Measurements from ENCODE around the gene KIF11. TPM values are rescaled to one million over a fixed set of nuclear protein-coding genes. Genes with fewer than 3 reads are reported as not detected.

Gene KIF11
- total RNA-seq, 1 experiment from 2014 or later: 33.8 TPM

DNA sequence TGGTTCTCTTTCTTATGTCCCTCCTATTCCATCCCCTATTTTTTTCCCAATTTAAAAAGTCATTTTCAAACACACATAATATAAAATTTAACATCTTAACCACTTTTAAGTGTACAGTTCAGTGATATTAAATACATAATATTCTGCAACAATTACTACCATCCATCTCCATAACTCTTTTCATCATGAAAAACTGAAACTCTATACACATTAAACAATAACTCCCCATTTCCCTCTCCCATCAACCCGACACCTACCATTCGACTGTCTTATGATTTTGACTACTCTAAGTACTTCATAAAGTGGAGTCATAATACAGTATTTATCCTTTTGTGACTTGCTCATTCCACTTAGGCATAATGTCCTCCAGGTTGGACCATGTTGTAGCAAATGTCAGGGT lies 2.6 kb downstream of the KIF11 start:
- RAD21 ChIA-PET (ENCODE audit: low non-redundant PET in 1 of 2, low total read pairs in 2 of 2, uncharacterized antibody in 2 of 2, unreplicated experiment in 2 of 2): no interaction called here
- H4K20me1 ChIP-seq (ENCODE audit: insufficient read depth): no peaks in the 10 kb centered on the region
- H3K9me3 ChIP-seq (ENCODE audit: control insufficient read depth in 1 of 2, insufficient read depth in 1 of 2, low read depth in 1 of 2, low read length in 2 of 2): no peaks in the 10 kb centered on the region
- intact Hi-C loops (cut with micrococcal nuclease): loop anchor here (10.0 kb wide), 1 partner anchor 249 kb away; the partner anchor contains the start of gene EXOC6
- H3K36me3 ChIP-seq (ENCODE audit: control insufficient read depth in 1 of 2, insufficient read depth in 2 of 2, low read length in 2 of 2): no peaks in the 10 kb centered on the region
- no peak overlapping the region for H3K4me3 ChIP-seq (replicated peaks in 1 of 2; ENCODE audit: low read depth in 1 of 2, low read length in 2 of 2)
- ATAC-seq (no peak), DNase-seq (ENCODE audit: low read depth, low spot score) (no peak)
- no peak overlapping the region for H3K9ac ChIP-seq (ENCODE audit: low read length)
- H3K4me1 ChIP-seq (ENCODE audit: control insufficient read depth in 1 of 2, insufficient read depth in 2 of 2, low read length in 2 of 2): peaks cover 1 to 16% of the 10 kb centered on the region in 2 experiments; a peak in 3 of 4 replicates
- H3K79me2 ChIP-seq (ENCODE audit: insufficient read depth, low read length): peaks cover 75% of the 10 kb centered on the region
- no peak overlapping the region for H2AFZ ChIP-seq (ENCODE audit: low read depth, low read length, poor library complexity, severe bottlenecking)
- H3K4me2 ChIP-seq (ENCODE audit: low read length): no peak overlapping the region
- no peak overlapping the region for H3K27ac ChIP-seq (ENCODE audit: low read depth, low read length)
- no peak for TF ChIP-seq POLR2AphosphoS5 (IDR thresholded peaks at IDR 0.05; ENCODE audit: low read depth, low read length)
- no peak for TF ChIP-seq TCF7L2 (IDR thresholded peaks at IDR 0.05; ENCODE audit: borderline replicate concordance, extremely low read depth, insufficient read depth, insufficient read length)
- no peak for TF ChIP-seq ATF3 (IDR thresholded peaks at IDR 0.05)
- no peak for TF ChIP-seq JUND (IDR thresholded peaks at IDR 0.05)
- TF ChIP-seq, protein P1, sequence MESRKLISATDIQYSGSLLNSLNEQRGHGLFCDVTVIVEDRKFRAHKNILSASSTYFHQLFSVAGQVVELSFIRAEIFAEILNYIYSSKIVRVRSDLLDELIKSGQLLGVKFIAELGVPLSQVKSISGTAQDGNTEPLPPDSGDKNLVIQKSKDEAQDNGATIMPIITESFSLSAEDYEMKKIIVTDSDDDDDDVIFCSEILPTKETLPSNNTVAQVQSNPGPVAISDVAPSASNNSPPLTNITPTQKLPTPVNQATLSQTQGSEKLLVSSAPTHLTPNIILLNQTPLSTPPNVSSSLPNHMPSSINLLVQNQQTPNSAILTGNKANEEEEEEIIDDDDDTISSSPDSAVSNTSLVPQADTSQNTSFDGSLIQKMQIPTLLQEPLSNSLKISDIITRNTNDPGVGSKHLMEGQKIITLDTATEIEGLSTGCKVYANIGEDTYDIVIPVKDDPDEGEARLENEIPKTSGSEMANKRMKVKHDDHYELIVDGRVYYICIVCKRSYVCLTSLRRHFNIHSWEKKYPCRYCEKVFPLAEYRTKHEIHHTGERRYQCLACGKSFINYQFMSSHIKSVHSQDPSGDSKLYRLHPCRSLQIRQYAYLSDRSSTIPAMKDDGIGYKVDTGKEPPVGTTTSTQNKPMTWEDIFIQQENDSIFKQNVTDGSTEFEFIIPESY (IDR thresholded peaks at IDR 0.05; ENCODE audit: extremely low read depth, insufficient replicate concordance, low read length): no peak
- H3K27me3 ChIP-seq (ENCODE audit: insufficient read depth, low read length): no peaks in the 10 kb centered on the region
- CTCF ChIA-PET: interaction anchor here (1.2 kb wide), 1 partner anchor 78 kb away, joined by 3 read pairs; no protein-coding TSS in a partner anchor
- BruUV-seq (replicated peaks): no TSS peak
- H3K9me2 ChIP-seq (ENCODE audit: insufficient read depth): no peaks in the 10 kb centered on the region
- POLR2A ChIA-PET: interaction anchor here (0.8 kb wide), 1 partner anchor 21 kb away, joined by 3 read pairs; the partner anchor contains the start of gene IDE

- no peak overlapping the region for H2AFZ ChIP-seq (ENCODE audit: low read depth, low read length, poor library complexity, severe bottlenecking)
These were observed 5.4 kb downstream of the KIF11 start for GRCh38 chr10:92598321-92598720.

More at GRCh38 chr10:92598321-92598720, 5.4 kb downstream of the KIF11 start:
- ChIA-PET RAD21 (ENCODE audit: low non-redundant PET in 1 of 2, low total read pairs in 2 of 2, uncharacterized antibody in 2 of 2, unreplicated experiment in 2 of 2) (no interaction called here), CTCF (no interaction called here), POLR2A (no interaction called here)
- ATAC-seq (no peak), DNase-seq (ENCODE audit: low read depth, low spot score) (no peak)
- H3K27ac ChIP-seq (ENCODE audit: low read depth, low read length): no peak overlapping the region
- BruUV-seq (replicated peaks): no TSS peak
- no peaks in the 10 kb centered on the region for H3K9me2 ChIP-seq (ENCODE audit: insufficient read depth)
- H3K9me3 ChIP-seq (ENCODE audit: control insufficient read depth in 1 of 2, insufficient read depth in 1 of 2, low read depth in 1 of 2, low read length in 2 of 2): no peaks in the 10 kb centered on the region
- H3K4me3 ChIP-seq (replicated peaks in 1 of 2; ENCODE audit: low read depth in 1 of 2, low read length in 2 of 2): no peak overlapping the region
- no peak overlapping the region for H3K9ac ChIP-seq (ENCODE audit: low read length)
- H3K27me3 ChIP-seq (ENCODE audit: insufficient read depth, low read length): no peaks in the 10 kb centered on the region
- H3K4me2 ChIP-seq (ENCODE audit: low read length): no peak overlapping the region
- intact Hi-C loops (cut with micrococcal nuclease): loop anchor here (10.0 kb wide), 1 partner anchor 246 kb away; the partner anchor contains the start of gene EXOC6
- H3K79me2 ChIP-seq (ENCODE audit: insufficient read depth, low read length): peaks cover 100% of the 10 kb centered on the region
- H3K4me1 ChIP-seq (ENCODE audit: control insufficient read depth in 1 of 2, insufficient read depth in 2 of 2, low read length in 2 of 2): peaks cover 2 to 36% of the 10 kb centered on the region in 2 experiments; a peak in 3 of 4 replicates
- H4K20me1 ChIP-seq (ENCODE audit: insufficient read depth): no peaks in the 10 kb centered on the region
- TF ChIP-seq SRF (IDR thresholded peaks at IDR 0.05; ENCODE audit: low read depth) (no peak), RAD21 (IDR thresholded peaks at IDR 0.05; ENCODE audit: low read depth) (no peak), POLR2A (IDR thresholded peaks at IDR 0.05; ENCODE audit: borderline replicate concordance, extremely low read depth, insufficient read depth, insufficient read length) (no peak), POLR2AphosphoS5 (IDR thresholded peaks at IDR 0.05; ENCODE audit: low read depth, low read length) (no peak), SIN3A (IDR thresholded peaks at IDR 0.05; ENCODE audit: low read depth) (no peak), ELF1 (IDR thresholded peaks at IDR 0.05; ENCODE audit: borderline replicate concordance, low read depth) (no peak), ATF3 (IDR thresholded peaks at IDR 0.05) (no peak), EGR1 (IDR thresholded peaks at IDR 0.05; ENCODE audit: low read depth) (no peak), CBX3 (IDR thresholded peaks at IDR 0.05; ENCODE audit: low read depth) (no peak), JUND (IDR thresholded peaks at IDR 0.05) (no peak)
- TF ChIP-seq, protein P1 (IDR thresholded peaks at IDR 0.05; ENCODE audit: extremely low read depth, insufficient replicate concordance, low read length): no peak
- H3K36me3 ChIP-seq (ENCODE audit: control insufficient read depth in 1 of 2, insufficient read depth in 2 of 2, low read length in 2 of 2): no peaks in the 10 kb centered on the region
